ENCODE results near the gene OTOR.

The OTOR gene, protein sequence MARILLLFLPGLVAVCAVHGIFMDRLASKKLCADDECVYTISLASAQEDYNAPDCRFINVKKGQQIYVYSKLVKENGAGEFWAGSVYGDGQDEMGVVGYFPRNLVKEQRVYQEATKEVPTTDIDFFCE

DNA sequence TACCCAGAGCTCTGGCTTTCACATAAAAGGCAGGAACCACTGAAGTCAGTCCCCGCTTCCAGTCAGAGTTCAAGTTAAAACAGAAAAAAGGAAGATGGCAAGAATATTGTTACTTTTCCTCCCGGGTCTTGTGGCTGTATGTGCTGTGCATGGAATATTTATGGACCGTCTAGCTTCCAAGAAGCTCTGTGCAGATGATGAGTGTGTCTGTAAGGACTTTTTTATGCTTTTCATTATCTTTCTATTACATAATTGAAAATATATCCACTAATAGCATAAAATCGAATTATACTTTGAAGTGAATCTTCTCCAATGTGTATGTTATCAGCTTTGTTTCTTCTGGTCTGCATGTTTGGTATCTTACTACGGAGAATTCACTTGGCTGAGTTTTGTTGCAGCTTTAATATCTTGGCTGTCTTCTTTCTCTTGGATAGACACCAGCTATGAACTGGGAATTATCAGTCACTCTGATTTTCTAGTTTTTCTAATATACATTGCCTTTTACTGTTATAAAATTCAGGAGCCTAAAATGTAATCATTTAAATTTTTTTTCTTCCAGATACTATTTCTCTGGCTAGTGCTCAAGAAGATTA lies at the start of gene OTOR:
OTOR (plus strand) TSS at position 51 of the 593 bp plus-strand sequence; CDS start at position 95, 44 bp downstream.
- DNase-seq: no peak

DNA sequence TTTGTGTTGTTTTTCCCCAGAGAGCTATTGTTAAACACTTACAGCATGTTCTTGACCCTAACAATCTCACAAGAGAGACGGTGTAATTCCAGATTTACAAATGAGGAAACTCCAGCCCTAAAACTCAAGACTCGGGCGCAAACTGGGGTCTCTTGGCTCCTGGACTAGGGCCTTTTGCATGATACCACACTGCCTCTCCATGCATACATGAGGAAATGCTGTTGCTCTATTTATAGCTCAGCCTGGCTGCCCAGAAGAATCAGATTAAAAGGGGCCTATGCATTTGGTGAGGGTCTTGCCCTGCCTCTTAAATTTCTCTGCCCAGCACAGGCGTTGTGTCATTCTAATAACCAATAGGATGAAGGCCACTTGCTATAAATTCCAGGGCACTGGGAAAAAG lies 48.9 kb upstream of the OTOR start:
- DNase-seq: no peak

DNA sequence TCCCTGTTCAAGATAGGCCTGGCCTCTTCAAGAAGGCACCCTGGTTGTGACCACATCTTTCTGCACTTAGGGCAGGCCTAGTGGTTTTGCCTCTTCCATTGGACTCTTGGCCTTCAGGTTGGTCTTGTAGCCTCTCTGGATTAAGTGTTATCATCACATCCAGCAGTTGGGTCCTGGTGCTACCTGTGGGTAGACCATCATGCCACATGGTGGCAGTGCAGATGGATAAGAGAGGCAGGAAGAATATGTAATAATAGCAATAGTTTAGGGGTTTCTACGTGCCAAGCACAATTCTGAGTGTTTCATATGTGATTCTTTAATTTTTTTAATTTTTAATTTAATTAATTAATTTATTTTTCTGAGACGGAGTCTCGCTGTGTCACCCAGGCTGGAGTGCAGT lies 46.9 kb upstream of the OTOR start:
- peak; percentile 9 for DNase-seq

DNA sequence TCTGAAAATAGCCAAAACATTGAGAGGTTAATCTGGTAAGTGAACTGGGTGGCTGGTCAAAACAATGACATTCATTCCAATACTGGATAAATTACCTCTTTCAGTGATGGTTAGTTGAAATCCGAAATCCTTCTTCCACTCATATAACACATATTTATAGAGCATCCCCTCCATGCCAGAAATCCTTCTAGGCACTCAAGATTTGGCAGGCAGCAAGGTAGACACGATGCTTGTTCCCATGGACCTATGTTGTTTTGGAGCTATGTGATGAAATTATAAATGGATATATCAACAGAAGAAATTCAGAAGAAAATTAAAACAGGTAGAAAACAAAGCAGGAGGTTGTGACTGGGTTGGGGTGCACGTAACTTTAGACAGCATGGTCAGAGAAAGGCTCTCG lies 44.6 kb upstream of the OTOR start:
- no peak for DNase-seq

DNA sequence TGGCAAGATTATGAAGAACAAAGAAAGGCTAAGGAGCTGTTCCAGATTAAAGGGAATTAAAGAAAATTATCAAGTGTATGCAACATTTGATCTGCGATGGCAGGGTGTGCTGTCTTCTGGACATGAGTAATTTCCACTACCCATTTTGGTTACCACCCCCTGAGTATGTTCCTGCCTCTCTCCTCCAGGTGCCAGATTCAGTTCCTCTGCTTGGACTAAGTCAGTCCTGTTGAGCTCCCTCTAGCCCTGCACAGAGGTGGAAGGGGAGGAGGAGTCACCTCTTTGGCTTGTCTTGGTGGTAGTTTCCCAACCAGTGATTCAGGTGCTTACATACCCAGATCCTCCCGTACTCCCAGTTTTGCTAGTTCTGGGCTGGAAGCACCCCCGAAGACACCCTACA lies 40.5 kb upstream of the OTOR start:
- DNase-seq: no peak

DNA sequence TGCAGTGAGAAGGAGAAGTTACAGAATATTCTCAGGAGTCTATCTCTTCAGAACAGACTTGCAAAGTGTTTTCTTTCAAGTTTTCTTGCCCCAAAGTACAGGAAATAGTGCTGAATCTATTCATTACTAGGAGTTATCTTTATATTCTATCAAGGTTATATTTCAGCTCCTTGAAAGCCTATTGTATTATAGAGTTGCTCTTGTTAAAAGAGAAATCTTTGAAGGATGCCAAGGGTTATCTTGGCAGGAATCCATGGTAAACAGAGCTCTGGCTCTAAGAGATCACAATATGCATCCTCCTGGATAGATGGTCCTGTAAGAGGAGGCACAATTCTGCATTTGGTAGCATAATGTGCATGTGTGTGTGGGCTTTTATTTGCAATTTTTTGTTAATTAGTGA lies 39.6 kb upstream of the OTOR start:
- no peak for DNase-seq

DNA sequence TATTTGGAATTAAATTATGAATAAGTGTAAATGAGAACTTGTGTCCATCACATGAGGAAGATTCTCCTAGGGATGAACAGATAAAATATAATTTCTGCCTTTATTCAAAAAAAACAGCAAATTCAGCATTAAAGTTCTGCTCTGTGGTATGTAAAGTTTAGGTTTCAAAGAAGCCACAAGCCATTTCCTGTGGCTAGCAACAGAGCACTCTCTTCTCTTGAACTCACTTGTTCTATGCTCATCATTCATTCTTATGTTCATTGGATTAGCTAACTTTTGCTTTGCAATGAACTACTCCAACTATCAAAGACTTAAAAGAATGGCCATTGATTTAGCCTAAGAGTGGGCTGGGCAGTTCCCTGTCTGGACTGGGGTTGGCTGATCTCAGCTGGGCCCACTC lies 39.1 kb upstream of the OTOR start:
- DNase-seq: no peak

DNA sequence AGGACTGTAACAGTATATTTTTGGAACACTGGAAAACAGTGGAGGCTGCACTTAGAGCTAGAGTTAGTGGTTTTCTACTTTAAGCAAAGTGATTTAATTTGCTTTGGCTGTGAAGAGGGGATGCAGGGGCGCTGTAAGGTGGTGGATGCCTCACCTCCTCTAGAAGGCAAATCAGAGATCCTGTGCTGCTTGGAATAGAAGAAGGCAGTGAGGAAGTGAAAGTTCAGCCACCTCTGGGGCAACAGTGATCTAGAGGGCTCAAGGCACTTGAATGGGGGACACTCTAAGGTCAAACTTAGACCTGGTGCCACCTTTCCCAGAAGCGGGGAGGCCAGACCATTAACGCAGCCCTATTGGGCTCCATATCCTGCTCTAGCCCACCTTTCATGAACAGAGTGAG lies 37.4 kb upstream of the OTOR start:
- no peak for DNase-seq

DNA sequence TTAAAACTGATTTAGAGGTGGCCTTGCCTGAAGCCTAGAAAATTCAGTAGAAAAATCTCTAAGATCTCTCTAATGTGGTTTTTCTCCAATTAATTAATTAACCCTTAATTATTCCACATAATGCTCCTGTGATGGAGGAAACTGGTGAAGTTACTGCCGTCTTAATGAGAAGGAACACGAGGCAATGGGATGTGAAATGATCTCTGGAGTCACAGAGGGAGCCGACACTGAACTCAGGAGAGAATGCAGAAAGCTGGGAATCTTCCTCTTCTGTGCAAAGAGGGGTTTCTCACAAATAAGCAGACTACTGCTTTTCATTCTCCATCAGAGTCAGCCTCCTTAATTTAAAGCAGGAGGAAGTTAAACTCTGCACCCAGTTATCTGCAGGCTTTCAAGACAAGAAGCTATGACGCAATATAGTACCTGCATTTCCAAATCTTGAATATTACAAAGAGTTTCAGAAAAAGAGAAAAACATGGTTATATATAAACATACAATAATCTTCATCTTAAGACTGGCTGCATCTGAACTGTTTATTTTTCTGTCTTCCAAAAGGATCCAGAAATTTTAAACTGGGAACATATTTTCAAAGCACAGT lies 36.4 kb upstream of the OTOR start:
- no peak for DNase-seq

DNA sequence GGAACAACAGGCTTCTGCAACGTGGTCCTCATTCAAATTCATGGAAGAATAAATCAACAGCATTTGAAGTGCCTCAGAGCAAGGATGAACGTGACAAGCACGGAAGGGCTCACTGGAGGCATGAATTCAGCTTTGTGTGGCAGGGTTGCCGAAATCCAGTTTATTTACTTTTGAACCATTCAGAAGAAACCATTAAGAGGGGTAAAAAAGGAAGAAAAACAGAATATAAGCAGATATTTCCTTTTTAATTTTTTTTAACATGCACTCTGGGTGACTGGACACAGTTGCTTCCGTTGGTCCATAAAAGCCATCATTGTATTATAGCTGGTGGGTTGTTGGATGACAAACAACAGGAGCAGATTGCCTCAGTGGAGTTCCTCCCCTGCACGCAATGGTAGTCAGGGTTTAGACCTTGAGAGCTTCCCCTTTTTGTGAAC lies 35.6 kb upstream of the OTOR start:
- DNase-seq: no peak

DNA sequence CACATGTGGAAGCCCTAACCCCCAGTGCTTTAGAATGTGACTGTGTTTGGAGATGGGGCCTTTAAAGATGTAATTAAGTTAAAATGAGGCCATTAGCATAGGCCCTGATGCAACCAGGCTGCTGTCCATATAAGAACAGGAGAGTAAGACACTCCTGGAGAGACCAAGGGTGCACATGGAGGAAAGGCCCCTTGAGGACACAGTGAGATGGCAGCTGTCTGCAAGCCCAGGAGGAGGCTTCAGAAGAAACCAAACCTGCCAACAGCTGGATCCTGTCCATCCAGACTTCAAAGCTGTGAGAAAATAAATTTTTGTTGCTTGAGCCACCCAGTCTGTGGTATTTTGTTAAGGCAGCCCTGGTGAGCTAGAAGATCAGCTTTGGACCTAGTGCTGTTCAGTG lies 35.1 kb upstream of the OTOR start:
- no peak for DNase-seq

DNA sequence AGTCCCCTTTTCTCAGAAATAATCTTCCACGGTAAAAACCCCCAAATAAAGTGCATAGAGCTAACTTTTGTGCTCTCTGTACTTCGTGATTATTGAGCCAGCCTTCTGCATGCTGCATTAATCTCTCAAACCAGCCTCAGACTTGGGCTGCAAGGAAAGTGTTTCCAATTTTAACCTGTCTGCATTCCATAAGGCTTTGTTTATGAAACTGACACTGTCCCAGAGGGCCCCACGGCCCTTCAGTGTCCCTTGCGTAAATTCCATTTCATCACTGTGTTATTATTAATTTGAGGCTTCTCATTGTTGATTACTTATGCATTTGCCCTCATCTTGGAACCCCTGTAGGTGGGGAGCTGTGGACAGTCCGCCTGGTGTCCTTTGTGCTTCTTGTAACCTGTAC lies 33.9 kb upstream of the OTOR start:
- DNase-seq: no peak

DNA sequence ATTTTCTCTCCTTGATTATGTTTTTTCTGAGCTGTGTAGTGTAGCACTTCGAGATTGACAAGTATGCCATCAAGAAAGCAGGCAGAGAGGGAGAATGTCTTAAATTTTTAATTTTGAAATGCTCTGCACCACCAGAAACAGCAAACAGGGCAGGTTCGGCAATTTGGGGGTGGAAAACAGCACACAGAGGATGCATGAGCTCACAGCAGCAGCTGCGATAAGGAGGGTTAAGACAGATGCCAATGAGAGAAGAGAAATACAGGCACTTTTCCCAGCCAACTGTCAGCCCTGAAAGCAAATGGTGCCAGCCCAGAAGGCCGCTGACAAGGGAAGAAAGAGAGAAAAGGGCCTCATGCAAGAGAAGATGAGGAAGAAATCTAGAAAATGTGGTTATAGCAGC lies 33.4 kb upstream of the OTOR start:
- DNase-seq: no peak

DNA sequence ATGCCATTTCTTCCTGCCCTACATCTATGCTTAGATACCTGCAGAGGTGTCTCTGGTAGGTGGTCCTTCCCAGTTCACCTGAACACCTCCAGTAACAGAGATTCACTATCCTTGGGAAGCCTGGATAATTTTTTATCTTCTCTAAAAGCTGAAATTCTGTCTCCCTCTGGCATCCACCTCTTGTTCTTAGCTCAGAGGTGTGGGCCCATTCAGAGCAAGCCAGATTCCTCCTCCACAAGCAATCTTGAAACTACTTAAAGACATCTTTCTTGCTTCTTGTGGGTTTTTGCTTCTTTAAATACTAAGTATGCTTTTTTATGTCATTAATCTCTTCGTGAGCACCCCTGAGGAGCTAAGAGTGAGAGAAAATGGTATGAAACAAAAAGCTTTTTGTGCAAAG lies 28.7 kb upstream of the OTOR start:
- DNase-seq: no peak

DNA sequence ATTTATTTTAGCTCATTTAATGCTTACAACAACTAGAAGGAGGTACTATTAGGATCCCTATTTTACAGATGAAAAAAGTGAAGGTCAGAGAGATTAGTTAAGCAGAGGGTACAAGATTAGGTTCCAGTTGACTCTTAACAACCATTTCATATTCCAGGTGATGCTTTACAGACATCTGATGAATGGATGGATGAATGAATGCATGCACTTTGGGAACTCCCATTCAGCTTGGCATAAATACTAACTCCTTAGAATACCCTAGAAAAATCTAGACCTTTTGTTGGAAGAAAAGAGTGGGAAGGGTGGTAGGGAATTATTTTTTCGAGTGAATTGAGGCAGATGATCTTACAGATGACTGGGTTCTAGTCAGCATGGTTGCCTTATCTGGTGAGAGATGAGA lies 19.1 kb upstream of the OTOR start:
- DNase-seq: no peak

DNA sequence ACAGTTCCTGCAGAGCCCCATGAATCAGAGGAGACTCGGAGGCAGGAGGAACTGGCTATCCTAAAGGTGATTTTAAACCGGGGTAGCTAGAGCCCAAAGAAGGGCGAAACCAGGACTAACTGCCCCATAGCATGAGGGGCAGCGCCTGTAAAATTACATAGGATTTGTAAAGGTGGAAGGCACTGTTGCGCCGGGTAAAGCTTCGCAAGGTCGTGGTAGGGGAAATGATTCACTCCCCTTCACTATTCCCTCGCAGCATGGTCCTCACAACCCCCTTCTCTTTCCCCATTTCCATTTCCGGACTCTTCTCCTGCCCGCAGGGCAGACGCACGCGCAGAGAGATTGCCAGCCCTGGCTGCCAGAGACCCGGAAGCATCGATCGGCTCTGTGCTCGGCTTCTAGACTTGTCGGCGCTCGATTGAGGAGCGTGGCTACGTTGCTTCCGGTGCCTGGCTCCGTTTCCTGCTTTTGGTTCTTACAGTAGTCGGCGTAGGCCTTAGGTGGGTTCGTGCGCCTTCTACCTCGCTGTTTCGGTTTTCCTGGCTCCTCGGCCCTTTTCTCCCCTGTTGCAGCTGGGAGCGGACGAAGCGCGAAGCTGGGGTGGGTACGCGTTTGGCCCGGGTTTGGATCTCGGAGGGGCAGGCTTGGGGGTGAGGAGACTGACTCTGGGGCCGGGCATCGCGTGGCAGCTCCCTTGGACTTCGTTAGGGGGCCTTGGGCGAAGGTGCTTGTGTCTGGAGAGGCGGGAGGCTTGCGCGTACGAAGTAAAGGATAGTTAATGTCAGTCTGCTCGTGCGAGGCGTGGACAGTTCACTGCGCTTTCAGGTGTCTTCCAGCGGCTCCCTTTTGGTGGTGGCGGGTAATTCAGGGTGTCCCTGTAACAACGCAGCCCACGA lies 18.3 kb upstream of the OTOR start, which contains the start of gene SNRPB2:
SNRPB2 (plus strand) TSS at position 462 of the 896 bp plus-strand sequence. CDS start 1,677 bp downstream, outside the sequence.
- DNase-seq: peak; percentile 87

DNA sequence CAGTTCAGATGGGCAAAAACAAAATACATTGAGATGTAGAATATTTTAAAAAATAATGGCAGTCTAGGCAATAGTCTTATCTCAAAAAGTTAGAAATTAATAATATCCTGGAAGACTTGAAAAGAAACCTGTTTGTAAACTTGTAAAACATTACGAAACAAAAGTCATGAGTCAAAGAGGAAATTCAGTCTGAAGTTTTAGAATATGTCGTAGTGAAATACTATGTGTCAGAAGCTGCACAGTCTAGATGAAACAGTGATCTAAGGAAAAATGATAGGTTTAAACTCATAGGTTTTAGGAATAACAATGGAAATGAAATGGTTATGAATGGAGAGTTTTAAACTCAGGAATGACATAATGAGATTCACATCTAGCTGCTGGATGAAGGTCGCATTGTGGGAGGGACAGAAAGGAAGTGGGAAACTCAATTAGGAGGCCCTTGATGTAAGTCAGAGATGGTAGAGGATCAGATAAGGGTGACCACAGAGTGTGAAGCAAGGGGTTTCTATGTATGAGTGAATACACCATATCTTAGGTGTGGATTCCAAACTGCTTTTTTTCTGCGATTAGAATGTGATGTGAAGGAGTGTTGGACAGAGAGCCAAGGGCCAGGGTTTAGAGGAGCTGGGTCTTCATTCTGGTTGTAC lies 15.5 kb upstream of the OTOR start:
- DNase-seq: no peak

DNA sequence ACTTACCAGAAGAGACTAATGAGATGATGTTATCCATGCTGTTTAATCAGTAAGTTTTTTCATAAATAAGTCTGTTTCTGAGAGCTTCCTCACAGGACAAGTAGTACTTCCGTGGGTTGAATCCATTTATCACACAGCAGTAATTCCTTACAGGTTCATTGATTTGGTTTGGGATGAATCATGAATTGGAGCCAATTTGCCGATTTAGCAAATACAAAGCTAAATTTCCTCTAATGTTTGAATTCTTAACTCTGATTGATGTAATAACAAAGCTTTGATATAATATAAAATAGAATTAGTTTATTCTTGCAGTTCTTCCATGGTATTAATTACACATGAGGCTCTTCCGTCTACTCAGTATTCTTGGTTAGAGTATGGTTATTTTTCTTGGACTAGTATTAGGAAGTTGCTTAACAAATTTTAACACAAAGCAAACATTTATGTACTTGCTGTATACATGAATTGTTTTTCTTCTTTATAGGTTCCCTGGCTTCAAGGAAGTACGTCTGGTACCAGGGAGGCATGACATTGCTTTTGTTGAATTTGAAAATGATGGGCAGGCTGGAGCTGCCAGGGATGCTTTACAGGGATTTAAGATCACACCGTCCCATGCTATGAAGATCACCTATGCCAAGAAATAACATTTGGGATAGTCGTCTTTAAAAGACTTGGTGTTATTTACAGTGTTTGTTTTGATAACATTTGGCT lies 7.6 kb upstream of the OTOR start:
- DNase-seq: no peak

DNA sequence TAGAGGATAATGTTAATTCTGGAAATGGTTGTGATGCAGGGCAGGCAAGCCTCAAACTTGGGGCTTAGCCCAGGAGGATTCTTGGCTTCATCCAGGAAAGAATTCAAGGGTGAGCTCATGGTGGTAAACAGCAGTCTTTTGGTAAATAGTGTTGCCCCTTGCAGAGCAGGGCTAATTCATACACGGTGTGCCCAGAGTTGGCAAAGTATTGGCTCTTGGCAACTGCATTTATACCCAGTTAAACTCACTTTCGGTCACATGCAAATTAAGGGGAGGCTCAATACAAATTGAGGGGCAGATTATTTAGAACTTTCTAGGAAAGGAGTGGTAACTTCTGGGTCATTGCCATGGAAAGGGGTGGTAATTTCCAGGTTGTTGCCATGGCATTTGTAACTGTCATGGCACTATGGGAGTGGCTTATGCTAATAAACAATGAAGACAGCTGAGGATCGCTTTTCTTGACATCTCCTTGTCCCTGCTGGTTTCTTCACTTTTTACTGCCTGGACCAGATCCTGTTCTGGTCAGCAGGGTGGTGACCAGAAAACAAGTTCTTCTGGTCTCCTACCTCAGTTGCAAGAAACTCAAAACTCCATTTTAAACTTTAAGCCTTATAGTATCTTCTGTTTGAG lies 3.9 kb upstream of the OTOR start:
- DNase-seq: no peak

DNA sequence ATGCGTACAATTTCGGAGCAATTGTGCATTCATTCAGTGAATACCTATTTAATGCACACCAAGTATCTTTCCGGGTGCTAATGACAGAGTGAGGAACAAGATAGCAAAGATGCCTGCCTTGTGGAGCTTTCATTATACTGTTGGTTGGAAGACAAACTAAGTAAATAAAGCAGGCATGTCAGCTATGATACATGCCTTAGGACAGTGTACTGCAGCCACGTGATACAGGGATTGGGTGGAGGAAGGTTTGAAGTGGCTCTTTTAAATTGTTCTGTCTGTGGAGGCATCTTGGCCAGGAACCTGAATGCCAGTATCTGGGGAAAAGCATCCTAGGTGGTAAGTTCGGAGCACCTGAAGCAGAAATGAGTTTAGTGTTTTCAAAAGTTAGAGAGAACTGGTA lies 3.0 kb upstream of the OTOR start:
- no peak for DNase-seq

DNA sequence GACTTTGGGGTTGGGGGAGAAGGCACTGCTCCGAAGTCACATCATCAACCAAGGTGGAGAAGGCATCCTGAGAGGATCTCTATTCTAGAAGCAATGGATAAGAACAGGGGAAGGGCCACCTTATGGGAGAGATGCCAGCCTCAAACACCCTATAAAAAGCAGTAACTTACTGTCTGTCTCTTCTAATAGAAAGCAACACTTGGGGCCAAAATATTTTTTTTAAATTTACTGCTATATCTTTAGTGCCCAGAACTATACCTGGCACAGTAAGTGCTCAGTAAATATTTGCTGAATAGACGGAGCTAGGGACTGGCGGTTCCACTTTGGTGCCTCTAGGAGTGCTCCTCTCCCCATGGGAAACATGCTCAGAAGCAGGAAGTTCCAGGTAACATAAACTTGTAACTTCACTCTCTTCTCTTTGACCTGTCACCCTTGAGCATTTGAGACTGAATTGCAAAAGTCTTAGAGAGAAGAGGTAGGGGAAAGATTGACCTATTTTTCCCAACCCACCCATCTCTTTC lies 807 bp upstream of the OTOR start:
- no peak for DNase-seq

DNA sequence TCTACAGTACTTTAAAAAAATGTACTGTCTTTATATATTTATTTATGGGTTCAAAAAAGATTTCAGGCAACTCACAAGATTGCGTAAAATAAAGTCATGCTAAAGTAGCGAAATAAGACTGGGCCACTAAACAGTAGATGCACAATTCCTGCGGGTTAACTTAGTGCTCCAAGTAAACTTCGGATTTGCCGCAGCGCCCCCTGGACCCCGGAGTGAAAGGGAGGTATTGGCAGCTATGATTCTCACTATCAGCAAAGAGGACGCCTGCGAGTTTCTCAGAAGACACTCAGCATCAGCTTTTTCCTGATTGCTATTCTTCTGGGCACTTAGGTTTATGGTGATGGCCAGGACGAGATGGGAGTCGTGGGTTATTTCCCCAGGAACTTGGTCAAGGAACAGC lies 1.4 kb downstream of the OTOR start:
- DNase-seq: no peak
